GM21528 (cell line): ENCODE data around the gene RGS10.

ENCODE experiments used
- ATAC-seq: cut with Tn5 transposase; IDR thresholded peaks from one replicate; pipeline ENCODE4 v1.9.1; 2021; ENCODE audit warnings: mild to moderate bottlenecking, moderate library complexity; ENCODE audit not compliant: unreplicated experiment, low FRiP score

RGS10 gene

GRCh38 chr10:119520283-119520682 lies 22.2 kb downstream of the RGS10 start:
- ATAC-seq, result no peak

- ATAC-seq, result no peak
Observed at GRCh38 chr10:119518936-119519335, 23.6 kb downstream of the RGS10 start.

- ATAC-seq, result peak; percentile 28
Observed at GRCh38 chr10:119518176-119518575, 24.3 kb downstream of the RGS10 start.

GRCh38 chr10:119517235-119518141 lies 25.0 kb downstream of the RGS10 start:
- peak; percentile 53 for ATAC-seq

- peak; percentile 79 for ATAC-seq
Observed at GRCh38 chr10:119516381-119517234, 25.9 kb downstream of the RGS10 start.

- ATAC-seq, result no peak
Observed at GRCh38 chr10:119515511-119516045, 26.9 kb downstream of the RGS10 start.

GRCh38 chr10:119514819-119515218 lies 27.7 kb downstream of the RGS10 start:
- no peak for ATAC-seq

GRCh38 chr10:119511828-119512515 lies 30.5 kb downstream of the RGS10 start:
- ATAC-seq, result no peak

- no peak for ATAC-seq
Observed at GRCh38 chr10:119509909-119510451, 32.5 kb downstream of the RGS10 start.

- ATAC-seq, result no peak
Observed at GRCh38 chr10:119507115-119507514, 35.4 kb downstream of the RGS10 start.

GRCh38 chr10:119505588-119506315 lies 36.8 kb downstream of the RGS10 start:
- ATAC-seq, result no peak

- ATAC-seq, result no peak
Observed at GRCh38 chr10:119505131-119505551, 37.4 kb downstream of the RGS10 start.

GRCh38 chr10:119504651-119505050 lies 37.9 kb downstream of the RGS10 start:
- ATAC-seq, result no peak

- ATAC-seq, result no peak
Observed at GRCh38 chr10:119503821-119504220, 38.7 kb downstream of the RGS10 start.

- no peak for ATAC-seq
Observed at GRCh38 chr10:119502618-119503155, 39.8 kb downstream of the RGS10 start.

GRCh38 chr10:119502209-119502608 lies 40.3 kb downstream of the RGS10 start:
- no peak for ATAC-seq

- no peak for ATAC-seq
Observed at GRCh38 chr10:119501690-119502089, 40.8 kb downstream of the RGS10 start.

- no peak for ATAC-seq
Observed at GRCh38 chr10:119500821-119501220, 41.7 kb downstream of the RGS10 start.

GRCh38 chr10:119500123-119500795 lies 42.3 kb downstream of the RGS10 start:
- ATAC-seq, result no peak
